Measurements from ENCODE around the gene ACOT8.

DNA sequence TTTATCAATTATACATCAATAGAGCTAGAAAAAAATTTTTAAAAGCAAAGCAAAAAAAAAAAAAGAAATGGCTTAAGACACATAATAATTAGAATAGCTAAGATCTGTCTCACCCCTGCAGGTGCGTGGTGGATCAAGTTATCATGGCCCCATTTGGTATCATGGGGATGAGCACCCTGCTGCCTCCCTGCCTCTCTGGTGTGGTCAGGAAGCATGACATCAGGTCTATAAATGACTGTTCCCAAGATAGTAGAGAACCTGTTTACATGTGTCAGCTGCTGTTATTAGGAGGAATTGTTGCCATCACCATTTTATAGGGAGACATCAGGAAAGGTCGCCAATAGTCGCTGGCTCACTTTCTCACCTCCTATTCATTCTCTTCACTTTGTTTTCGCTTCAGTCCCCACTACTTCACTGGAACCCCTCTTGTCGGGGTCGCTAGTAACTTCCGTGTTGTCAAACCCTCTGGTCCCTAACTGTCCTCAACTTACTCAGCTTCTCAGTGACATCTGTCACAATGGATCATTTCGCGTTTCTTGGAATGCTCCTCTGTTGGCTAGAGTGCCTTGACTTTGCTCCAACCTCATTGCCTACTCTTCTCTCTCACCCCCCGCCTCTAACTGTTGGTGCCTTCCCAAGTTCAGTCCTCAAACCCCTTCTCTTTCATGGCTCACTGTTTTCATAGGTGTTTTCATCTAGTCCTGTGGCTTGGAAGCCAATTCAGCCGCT is 60.7 kb downstream of the ACOT8 start:
- TF ChIP-seq, protein P1, sequence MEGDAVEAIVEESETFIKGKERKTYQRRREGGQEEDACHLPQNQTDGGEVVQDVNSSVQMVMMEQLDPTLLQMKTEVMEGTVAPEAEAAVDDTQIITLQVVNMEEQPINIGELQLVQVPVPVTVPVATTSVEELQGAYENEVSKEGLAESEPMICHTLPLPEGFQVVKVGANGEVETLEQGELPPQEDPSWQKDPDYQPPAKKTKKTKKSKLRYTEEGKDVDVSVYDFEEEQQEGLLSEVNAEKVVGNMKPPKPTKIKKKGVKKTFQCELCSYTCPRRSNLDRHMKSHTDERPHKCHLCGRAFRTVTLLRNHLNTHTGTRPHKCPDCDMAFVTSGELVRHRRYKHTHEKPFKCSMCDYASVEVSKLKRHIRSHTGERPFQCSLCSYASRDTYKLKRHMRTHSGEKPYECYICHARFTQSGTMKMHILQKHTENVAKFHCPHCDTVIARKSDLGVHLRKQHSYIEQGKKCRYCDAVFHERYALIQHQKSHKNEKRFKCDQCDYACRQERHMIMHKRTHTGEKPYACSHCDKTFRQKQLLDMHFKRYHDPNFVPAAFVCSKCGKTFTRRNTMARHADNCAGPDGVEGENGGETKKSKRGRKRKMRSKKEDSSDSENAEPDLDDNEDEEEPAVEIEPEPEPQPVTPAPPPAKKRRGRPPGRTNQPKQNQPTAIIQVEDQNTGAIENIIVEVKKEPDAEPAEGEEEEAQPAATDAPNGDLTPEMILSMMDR (IDR thresholded peaks at IDR 0.05): no peak
- TF ChIP-seq EZH2 (IDR thresholded peaks at IDR 0.05; ENCODE audit: borderline replicate concordance, insufficient read depth, low read depth, low read length, poor library complexity, severe bottlenecking): no peak

All from B cell (primary cell).